KOPT-K1 (cell line): Measurements from ENCODE around the gene ABI2.
"Not testable (repeated sequence)": the region's sequence is repeated elsewhere in the genome, so short reads cannot be mapped to it uniquely, and the experiment has no call there.

Experiments used
- H3K27ac ChIP-seq: fragments of 200-600 bp; sonication (generic); 2 replicates; pipeline ENCODE4 v1.5.1; 2016; ENCODE audit warnings: antibody characterized with exemption, mild to moderate bottlenecking, low read depth, low read length; ENCODE audit not compliant: poor library complexity, severe bottlenecking
- H3K36me3 ChIP-seq: fragments of 200-600 bp; sonication (generic); 2 replicates; pipeline ENCODE4 v1.5.1; 2017; ENCODE audit warnings: antibody characterized with exemption, mild to moderate bottlenecking, low read length, moderate library complexity; ENCODE audit not compliant: insufficient read depth
- H3K9me3 ChIP-seq: fragments of 200-600 bp; sonication (generic); 2 replicates; pipeline ENCODE4 v1.5.1; 2017; ENCODE audit warnings: antibody characterized with exemption, low read length, mild to moderate bottlenecking; ENCODE audit not compliant: insufficient read depth, poor library complexity, severe bottlenecking

The ABI2 gene

DNA sequence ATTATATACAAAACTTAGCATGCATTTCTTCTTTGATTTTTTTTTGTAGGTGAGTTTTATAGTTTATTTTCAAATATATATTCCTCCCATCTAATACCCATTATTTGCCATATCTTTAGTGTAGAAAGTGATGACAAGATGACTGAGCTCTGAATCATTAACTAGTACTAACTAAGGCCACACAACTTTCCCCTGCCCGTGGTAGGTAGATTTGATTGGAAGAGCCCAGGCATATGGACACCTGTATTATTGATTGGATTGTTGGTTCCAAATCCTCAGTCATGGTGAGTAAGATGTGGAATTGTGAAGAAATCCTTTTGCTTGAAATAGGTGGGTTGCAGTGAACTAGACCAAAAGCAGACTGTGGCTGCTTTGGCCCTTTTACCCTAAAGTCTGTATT is 54.8 kb downstream of the ABI2 start:
- H3K27ac ChIP-seq = no peak overlapping the region
- no peaks in the 10 kb centered on the region for H3K9me3 ChIP-seq
- H3K36me3 ChIP-seq = peaks cover 12% of the 10 kb centered on the region

DNA sequence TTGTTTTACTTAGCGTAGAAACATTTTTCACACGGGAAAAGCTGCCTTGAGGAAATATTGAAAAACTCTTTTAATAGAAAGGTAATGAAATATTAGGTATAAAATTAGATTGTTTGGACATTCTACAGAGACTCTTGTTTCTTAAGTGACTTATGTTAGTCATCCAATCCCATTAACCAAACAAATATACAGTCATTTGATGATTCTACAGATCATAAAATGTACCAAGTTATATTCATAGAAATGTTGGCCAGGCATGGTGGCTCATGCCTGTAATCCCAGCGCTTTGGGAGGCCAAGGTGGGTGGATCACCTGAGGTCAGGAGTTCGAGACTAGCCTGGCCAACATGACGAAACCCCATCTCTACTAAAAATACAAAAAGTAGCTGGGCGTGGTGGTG is 60.0 kb downstream of the ABI2 start:
- H3K36me3 ChIP-seq = peaks cover 29% of the 10 kb centered on the region
- H3K9me3 ChIP-seq, H3K27ac ChIP-seq: not testable (repeated sequence)

DNA sequence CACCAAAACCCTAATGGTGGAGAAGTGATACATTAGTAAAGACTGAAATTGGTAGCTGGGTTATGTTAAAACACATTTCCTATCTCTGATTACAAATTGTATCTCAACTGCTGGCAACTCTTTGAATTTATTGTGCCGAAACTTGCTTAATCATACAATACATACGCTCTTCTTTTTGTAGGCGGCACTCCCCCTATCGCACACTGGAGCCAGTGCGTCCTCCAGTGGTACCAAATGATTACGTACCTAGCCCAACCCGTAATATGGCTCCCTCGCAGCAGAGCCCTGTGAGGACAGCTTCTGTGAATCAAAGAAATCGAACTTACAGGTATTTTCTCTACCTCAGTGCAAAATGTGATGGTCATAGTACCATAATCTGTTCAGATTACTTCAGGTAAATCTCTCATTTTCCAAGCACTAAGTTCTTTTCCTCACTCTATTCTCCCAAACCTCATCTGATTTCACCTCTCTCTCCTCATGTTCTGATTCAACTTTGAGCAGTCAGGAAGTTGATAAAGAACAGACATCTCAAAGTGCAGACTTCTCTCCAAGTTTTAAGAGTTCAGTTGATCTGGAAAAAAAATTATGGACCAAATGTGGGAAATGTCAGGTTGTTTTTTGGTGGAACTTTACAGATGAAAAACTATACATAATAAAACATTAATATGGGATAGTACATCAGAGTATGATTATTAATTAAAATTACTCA is 66.5 kb downstream of the ABI2 start:
- peaks cover 7% of the 10 kb centered on the region for H3K9me3 ChIP-seq
- H3K36me3 ChIP-seq = peaks cover 53% of the 10 kb centered on the region
- no peak overlapping the region for H3K27ac ChIP-seq

DNA sequence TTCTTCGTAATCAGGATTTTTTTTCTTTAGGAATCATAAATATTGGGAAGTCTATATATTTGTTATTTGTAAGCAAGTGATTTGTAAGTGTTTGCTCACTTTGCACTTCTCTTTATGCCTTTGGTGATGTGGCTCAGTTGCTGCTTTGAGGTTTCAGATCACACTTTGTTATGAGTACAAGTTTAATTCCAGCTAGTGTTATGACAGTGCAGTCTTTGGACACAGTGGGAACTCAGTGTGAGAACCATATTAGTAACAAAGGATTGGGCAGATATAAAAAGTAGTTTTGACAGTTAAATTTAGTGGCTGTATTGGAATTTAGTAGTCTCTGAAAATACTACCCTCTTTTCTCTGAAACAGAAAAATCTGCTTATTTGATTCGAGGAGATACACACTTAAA is 67.7 kb downstream of the ABI2 start:
- Histone ChIP-seq H3K9me3 (peaks cover 7% of the 10 kb centered on the region), H3K27ac (no peak overlapping the region), H3K36me3 (peaks cover 51% of the 10 kb centered on the region)

DNA sequence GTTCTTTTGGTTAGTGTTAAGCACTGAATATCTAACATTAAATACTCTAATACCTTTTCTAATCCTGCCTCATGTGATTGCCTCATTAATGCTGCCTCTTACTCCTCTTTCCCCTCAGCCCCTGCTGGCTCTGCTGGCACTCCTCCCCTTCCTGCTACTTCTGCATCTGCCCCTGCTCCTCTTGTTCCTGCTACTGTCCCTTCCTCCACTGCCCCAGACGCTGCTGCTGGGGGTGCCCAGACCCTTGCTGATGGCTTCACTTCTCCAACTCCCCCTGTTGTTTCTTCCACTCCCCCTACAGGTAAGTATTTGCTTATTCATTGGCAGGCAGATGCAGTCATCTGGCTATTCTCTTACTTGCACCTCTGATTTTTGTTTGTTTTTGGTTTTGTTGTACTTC is 68.5 kb downstream of the ABI2 start:
- H3K36me3 ChIP-seq = peaks cover 50% of the 10 kb centered on the region
- H3K27ac ChIP-seq = no peak overlapping the region
- H3K9me3 ChIP-seq = peaks cover 7% of the 10 kb centered on the region

DNA sequence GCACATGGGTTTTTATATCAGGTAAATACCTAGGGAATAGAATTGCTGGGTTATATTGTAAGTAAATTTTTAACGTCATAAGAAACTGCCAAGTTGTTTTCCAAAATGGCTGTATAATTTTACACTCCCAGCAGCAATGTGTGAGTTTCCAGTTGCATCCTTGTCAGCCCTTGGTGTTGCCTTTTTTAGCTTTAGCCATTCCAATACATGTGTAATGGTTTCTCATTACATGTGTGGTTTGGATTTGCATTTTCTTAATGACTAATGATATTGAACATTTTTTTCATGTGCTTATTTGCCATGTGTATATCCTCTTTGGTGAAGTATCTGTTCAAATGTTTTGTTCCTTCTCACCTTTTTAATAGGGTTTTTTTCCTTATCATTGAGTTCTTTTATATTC is 70.8 kb downstream of the ABI2 start:
- H3K9me3 ChIP-seq = peaks cover 7% of the 10 kb centered on the region
- no peak overlapping the region for H3K27ac ChIP-seq
- H3K36me3 ChIP-seq = peaks cover 56% of the 10 kb centered on the region

DNA sequence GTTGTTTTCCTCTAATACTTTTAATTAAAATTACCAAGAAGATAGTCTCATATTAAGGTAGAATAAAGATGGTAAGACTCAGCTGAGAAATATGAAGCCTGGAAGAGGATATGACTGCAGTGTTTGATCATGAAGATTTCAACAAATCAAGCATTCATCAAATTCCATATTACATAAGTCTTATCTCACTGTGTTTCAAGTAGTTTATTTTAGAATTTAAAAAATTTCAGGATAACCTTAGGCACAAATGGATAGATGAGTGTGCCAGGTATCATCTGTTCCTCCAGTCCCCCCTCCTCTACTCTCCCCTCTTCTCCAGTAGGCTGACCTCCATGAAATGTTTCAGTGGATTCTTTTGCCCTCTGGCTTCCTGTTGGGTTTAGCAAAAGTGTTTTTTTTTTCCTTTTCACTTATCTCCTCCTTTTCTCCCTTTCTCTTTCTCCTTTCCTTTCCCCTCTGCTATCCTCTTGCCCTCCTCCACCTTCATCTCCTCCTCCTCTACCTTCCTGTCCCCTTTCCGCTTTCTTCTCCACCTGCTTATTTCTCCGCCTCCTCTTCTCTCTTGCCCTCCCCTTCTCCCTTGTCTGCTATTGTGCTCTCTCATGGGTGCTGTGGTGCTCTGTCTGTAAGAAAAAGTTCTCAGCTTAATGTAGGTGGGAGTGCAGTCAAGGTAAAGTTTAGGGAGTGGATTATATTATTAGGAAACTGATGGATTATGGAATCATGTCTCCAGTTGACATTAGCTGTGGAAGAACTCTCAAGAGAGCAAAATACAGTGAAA is 72.8 kb downstream of the ABI2 start:
- H3K36me3 ChIP-seq = peaks cover 59% of the 10 kb centered on the region
- peaks cover 7% of the 10 kb centered on the region for H3K9me3 ChIP-seq
- no peak overlapping the region for H3K27ac ChIP-seq

DNA sequence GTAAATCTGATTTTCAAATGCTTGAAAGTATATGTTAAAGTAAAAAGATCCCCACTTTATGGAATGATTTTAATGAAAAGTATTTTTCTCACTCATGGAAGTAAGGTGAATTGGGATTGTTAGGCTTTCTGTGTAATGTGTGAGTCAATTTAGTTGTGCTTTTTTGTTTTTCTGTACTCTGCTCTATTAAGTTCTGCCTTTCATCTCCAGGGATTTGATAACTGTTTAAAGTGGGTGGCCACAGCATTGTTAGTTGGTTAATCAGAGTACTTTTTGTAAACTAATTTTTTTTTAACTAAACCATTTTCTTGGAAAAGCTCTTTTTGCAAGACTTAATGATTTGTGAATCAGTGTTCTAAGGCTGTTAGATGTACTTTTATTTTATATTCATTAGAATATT is 76.8 kb downstream of the ABI2 start:
- peaks cover 78% of the 10 kb centered on the region for H3K36me3 ChIP-seq
- H3K27ac ChIP-seq = no peak overlapping the region
- H3K9me3 ChIP-seq = no peaks in the 10 kb centered on the region

DNA sequence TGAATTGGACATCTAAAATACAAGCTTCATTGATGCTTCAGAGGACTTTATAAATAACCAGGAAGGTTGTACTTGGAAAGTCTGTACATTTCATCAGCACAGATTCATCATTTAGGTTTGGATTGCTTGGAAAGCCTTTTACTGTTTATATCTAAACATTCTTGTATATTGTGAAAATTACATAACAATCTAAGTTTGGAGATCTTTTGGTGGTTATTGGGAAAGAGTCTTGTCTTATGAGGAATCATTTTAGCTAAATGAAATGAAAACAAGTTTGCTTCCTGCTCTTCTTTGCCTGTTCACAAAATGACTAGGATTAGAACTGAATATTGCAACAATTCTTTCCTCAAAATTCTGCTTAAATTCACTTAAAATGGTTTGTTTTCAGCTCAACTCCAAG is 79.3 kb downstream of the ABI2 start:
- Histone ChIP-seq H3K9me3 (no peaks in the 10 kb centered on the region), H3K36me3 (peaks cover 95% of the 10 kb centered on the region), H3K27ac (no peak overlapping the region)

DNA sequence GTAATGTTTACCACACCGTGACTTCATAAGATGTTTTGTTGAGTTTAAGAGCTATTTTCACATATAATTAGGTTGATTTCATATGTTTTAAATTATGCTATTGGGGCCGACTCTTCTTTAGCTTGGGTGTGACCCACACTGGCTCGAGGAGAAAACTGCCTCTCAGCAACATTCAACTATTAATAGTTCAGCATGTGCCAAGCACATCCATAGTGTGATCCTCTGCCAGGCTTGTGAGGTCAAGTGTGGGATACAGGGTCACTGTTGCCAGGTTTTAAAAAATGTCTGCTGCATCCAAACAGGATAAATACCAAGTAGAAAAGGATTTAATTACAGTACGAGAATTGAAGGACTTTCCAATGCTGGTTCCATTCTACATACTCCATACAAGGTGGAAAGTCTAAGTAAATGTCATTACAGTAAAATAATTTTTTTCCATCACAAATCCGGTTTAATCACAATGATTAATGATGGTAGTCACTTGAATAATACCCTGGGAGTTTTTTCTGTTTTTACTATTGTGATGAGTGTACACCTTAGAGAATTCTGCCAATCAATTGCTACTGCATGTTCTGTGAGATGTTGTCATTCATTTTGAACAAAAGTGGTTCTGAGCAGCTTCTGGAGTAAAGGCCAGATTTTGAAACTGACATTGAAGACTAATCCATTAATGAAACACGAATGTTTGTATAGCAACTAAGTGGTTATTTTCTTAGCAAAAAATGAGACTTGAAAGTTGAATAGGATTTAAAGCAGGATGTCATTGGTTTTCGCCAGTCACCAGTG is 84.5 kb downstream of the ABI2 start:
- H3K9me3 ChIP-seq = no peaks in the 10 kb centered on the region
- peaks cover 89% of the 10 kb centered on the region for H3K36me3 ChIP-seq
- H3K27ac ChIP-seq = no peak overlapping the region

DNA sequence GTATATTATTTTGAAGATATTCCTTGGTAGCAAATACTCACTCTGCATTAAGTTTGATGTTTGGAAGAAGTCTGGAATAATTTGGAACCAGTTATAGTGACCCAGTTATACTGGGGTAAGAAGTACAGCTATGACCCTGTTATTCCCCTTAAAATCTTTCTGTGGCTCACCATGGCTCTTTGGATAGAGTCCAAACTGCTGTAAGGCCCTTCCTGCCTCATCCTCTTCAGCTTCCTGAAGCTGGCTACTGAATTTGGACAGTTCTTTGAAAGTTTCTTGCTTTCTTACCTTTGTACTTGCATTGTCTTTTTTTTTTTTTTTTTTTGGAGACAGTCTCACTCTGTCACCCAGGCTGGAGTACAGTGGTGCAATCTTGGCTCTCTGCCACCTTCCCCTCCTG is 85.6 kb downstream of the ABI2 start:
- Histone ChIP-seq H3K27ac (no peak overlapping the region), H3K9me3 (peaks cover 9% of the 10 kb centered on the region), H3K36me3 (peaks cover 90% of the 10 kb centered on the region)

DNA sequence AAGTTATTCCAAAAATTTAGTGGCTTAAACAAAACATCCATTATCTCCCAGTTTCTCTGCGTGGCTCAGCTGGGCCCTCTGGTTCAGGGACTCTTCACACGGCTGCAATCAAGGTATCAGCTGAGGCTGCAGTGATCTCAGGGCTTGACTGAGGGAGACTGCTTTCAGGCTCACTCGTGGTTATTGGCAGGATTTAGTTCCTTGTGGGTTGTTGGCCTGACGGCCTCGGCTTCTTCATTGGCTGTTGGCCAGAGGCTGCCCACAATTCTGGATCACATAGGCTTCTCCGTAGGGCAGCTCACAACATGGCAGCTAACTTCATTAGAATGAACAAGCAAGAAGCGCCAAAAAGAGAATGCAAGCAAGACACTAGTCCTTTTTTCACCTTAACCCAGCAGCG is 90.1 kb downstream of the ABI2 start:
- Histone ChIP-seq H3K36me3 (peaks cover 85% of the 10 kb centered on the region), H3K27ac (no peak overlapping the region), H3K9me3 (peaks cover 9% of the 10 kb centered on the region)

DNA sequence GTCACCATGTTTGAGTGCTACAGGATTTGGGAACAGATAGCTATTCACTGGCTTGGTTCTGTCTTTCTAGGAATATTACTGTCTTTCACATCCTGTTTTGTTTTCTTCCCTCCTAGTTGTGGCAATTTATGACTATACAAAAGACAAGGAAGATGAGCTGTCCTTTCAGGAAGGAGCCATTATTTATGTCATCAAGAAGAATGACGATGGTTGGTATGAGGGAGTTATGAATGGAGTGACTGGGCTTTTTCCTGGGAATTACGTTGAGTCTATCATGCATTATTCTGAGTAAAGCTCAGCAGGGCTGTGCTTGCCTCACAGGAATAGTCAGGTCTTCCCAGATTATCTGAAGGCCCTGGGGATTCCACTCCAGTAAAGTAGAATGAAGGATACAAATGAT is 98.9 kb downstream of the ABI2 start:
- Histone ChIP-seq H3K36me3 (peaks cover 61% of the 10 kb centered on the region), H3K27ac (no peak overlapping the region), H3K9me3 (no peaks in the 10 kb centered on the region)

DNA sequence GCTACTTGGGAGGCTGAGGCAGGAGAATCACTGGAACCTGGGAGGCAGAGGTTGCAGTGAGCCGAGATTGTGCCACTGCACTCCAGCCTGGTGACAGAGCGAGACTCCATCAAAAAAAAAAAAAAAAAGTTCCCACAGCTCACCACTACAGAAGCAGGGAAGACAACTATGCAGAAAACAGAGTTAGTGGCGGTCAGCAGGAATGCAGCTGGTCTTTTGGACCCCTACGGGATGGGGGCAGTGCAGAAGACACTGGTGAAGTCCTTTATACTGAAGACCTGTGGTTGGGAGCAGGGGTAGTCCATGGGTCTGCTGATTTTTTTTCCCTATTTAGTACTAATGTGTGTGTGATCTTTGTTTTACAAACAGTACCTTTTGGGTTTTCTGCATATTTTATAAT is 101.4 kb downstream of the ABI2 start:
- H3K27ac ChIP-seq, H3K9me3 ChIP-seq: not testable (repeated sequence)
- H3K36me3 ChIP-seq = peaks cover 55% of the 10 kb centered on the region

DNA sequence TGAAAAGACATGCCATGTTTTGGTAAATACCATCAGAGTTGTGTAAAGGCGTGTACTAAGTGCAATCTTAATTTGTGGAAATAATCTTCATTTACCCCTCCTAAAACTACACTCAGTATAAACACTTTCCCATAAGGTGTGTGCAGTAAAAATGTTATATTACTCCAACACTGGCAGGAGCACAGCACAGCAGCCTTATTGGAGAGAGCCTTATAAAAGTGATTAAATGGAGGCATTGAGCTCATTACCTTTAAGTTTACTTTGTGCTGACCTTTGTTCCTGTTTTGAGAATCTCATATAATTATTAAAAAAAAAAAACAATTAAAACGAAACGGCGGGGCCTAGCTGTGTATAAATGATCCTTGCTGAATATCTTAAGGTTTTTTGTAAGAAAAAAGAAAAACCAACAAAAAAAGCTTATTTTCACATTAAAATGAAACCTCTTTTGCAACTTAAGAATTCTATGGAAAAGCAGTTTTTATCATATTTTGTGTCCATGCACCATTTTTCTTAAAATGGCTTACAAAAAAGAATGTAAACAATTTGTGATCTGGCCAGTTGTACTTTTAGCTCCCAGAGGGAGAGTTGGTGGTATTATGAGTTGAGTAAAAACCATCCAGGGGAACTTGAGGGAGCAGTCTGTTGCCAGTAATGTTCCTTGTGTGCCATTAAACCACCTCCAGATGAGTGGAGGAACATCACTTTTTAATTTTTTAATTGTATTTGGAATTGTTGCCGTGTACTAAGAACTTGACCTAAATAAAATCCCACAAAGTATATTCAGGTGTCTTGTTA is 103.4 kb downstream of the ABI2 start:
- Histone ChIP-seq H3K27ac (no peak overlapping the region), H3K9me3 (no peaks in the 10 kb centered on the region), H3K36me3 (peaks cover 41% of the 10 kb centered on the region)
